HK-2 (cell line): Measurements from ENCODE around the gene TXNDC2.

Experiments used
- DNase-seq: peaks from one replicate; pipeline ENCODE4 v3.0.0-alpha.2; 2018; ENCODE audit not compliant: unreplicated experiment

TXNDC2 gene

GRCh38 chr18:9931678-9932077 is 45.9 kb downstream of the TXNDC2 start:
- no peak for DNase-seq

GRCh38 chr18:9933865-9934264 is 48.1 kb downstream of the TXNDC2 start:
- DNase-seq = no peak

- no peak for DNase-seq
Measured at GRCh38 chr18:9934274-9934673, 48.5 kb downstream of the TXNDC2 start.
